Natural killer cell (primary cell): ENCODE results near the gene AP2B1. TPM values are rescaled to one million over a fixed set of nuclear protein-coding genes. Genes with fewer than 3 reads are reported as not detected.

Experiments
- ATAC-seq, 3 donors: fragments of 150-1000 bp in 2 of 3; fragments of 200-7000 bp in 1 of 3; cut with Tn5 transposase; 1 replicate in 1 of 3; 2 replicates in 2 of 3; pipeline ENCODE4 v1.10.0; 2021; ENCODE audit warnings: mild to moderate bottlenecking in 2 of 3, moderate library complexity in 2 of 3
- DNase-seq, 2 donors: peaks; one replicate each; pipeline versions ENCODE4 v3.0.0 to v3.0.0-alpha.2; 2013 to 2021; ENCODE audit warnings: mixed read lengths in 1 of 2
- H3K27ac ChIP-seq: one replicate; pipeline ENCODE4 v1.5.1; 2013; ENCODE audit warnings: mild to moderate bottlenecking, low read length
- H3K27me3 ChIP-seq: one replicate; pipeline ENCODE4 v1.6.1; 2013; ENCODE audit warnings: low read length; ENCODE audit not compliant: control insufficient read depth, insufficient read depth
- H3K36me3 ChIP-seq: one replicate; pipeline ENCODE4 v1.6.1; 2013; ENCODE audit warnings: low read length; ENCODE audit not compliant: control insufficient read depth, insufficient read depth
- H3K4me1 ChIP-seq: one replicate; pipeline ENCODE4 v1.6.1; 2013; ENCODE audit warnings: low read length; ENCODE audit not compliant: control insufficient read depth, insufficient read depth
- H3K4me3 ChIP-seq: one replicate; pipeline ENCODE4 v1.5.1; 2013; ENCODE audit warnings: low read length
- H3K9me3 ChIP-seq: one replicate; pipeline ENCODE4 v1.6.1; 2013; ENCODE audit warnings: low read length; ENCODE audit not compliant: control insufficient read depth, insufficient read depth
- H3K27ac Mint-ChIP-seq, 2 donors: one replicate each; pipeline ENCODE4 v1.8.0; 2022; ENCODE audit warnings: mild to moderate bottlenecking in 2 of 2, mixed read lengths in 2 of 2, moderate library complexity in 1 of 2
- H3K27me3 Mint-ChIP-seq, 2 donors: one replicate each; pipeline ENCODE4 v1.8.0; 2022; ENCODE audit warnings: low read depth in 2 of 2, mixed read lengths in 2 of 2
- H3K36me3 Mint-ChIP-seq: one replicate; pipeline ENCODE4 v1.8.0; 2022; ENCODE audit warnings: mixed read lengths
- H3K4me1 Mint-ChIP-seq, 2 donors: one replicate each; pipeline ENCODE4 v1.8.0; 2022; ENCODE audit warnings: mixed read lengths in 2 of 2
- H3K4me3 Mint-ChIP-seq: one replicate; pipeline ENCODE4 v1.8.0; 2022; ENCODE audit warnings: mild to moderate bottlenecking, moderate library complexity, mixed read lengths
- H3K9me3 Mint-ChIP-seq, 2 donors: one replicate each; pipeline ENCODE4 v1.8.0; 2022; ENCODE audit warnings: mixed read lengths in 2 of 2
- WGBS: methylation state at CpG from one replicate; pipeline ENCODE4 v1.1.7; 2013; ENCODE audit warnings: missing lambda C conversion rate; ENCODE audit not compliant: insufficient coverage; 5-methylcytosine and 5-hydroxymethylcytosine counted together
- intact Hi-C: fragments of 100-400 bp; cut with micrococcal nuclease; formaldehyde crosslinking; loops from one replicate; pipeline ENCODE4 v1.14.2; 2022
- total RNA-seq, 4 donors: library from RNA; stranded (reverse); fragments of 120-200 nt in 1 of 4; gene quantifications; one replicate each; pipeline versions ENCODE4 v1.2.3 to v1.2.4, GENCODE V29; 2013 to 2022
- TF ChIP-seq, protein P1 (sequence below): fragments of 200-600 bp; IDR thresholded peaks from one replicate; pipeline ENCODE4 v1.8.0; 2022; ENCODE audit warnings: antibody characterized with exemption

Gene AP2B1
- total RNA-seq, 3 donors from 2014 or later (not counting 1 experiment from before 2014, with no cell fraction given), result 111 to 148 (median 139) TPM

DNA sequence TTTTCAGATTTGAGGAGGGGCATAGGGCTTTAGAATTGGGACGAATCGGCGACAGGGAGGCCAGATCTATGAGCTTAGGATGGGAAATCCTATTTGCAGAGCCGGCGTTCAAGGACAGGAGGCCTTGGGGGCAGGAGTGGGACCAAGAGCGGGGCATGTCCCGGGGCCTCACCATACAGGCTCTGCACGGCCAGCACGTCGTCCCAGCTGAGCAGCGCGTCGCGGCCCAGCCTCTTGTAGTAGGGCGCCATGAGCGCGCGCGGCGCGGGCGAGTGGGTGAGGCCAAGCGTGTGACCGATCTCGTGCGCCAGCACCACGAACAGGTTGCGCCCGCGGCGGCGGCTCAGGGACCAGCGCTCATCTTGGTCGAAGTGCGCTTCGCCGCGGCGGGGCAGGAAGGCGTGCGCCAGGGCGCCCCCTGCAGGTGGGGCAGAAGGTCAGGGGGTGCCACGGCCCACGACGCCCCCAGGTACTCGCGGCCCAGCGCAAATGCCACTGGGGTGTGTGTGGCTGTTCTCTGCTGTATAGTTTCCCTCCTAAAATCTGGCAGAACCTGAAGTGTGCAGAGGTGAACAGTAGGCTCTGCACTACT lies 182.9 kb downstream of the AP2B1 start:
- H3K4me3 ChIP-seq, result no peak overlapping the region
- H3K27me3 Mint-ChIP-seq, result peaks cover 15% of the 10 kb centered on the region in 2 donors
- H3K36me3 Mint-ChIP-seq, result no peaks in the 10 kb centered on the region
- no peaks in the 10 kb centered on the region for H3K9me3 ChIP-seq
- DNase-seq (no peak), ATAC-seq (no peak)
- 98% methylated on average over 48 of the region's 48 CpGs for WGBS
- H3K36me3 ChIP-seq, result no peaks in the 10 kb centered on the region
- H3K4me1 Mint-ChIP-seq, result peaks cover 0 to 2% of the 10 kb centered on the region in 2 donors
- TF ChIP-seq, protein P1, sequence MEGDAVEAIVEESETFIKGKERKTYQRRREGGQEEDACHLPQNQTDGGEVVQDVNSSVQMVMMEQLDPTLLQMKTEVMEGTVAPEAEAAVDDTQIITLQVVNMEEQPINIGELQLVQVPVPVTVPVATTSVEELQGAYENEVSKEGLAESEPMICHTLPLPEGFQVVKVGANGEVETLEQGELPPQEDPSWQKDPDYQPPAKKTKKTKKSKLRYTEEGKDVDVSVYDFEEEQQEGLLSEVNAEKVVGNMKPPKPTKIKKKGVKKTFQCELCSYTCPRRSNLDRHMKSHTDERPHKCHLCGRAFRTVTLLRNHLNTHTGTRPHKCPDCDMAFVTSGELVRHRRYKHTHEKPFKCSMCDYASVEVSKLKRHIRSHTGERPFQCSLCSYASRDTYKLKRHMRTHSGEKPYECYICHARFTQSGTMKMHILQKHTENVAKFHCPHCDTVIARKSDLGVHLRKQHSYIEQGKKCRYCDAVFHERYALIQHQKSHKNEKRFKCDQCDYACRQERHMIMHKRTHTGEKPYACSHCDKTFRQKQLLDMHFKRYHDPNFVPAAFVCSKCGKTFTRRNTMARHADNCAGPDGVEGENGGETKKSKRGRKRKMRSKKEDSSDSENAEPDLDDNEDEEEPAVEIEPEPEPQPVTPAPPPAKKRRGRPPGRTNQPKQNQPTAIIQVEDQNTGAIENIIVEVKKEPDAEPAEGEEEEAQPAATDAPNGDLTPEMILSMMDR, result no peak
- H3K27ac ChIP-seq, result no peak overlapping the region
- H3K4me3 Mint-ChIP-seq, result no peak overlapping the region
- H3K4me1 ChIP-seq, result peaks cover 2% of the 10 kb centered on the region
- intact Hi-C loops, result no loop called here
- no peaks in the 10 kb centered on the region for H3K27me3 ChIP-seq
- no peaks in the 10 kb centered on the region for H3K9me3 Mint-ChIP-seq
- no peak overlapping the region for H3K27ac Mint-ChIP-seq

DNA sequence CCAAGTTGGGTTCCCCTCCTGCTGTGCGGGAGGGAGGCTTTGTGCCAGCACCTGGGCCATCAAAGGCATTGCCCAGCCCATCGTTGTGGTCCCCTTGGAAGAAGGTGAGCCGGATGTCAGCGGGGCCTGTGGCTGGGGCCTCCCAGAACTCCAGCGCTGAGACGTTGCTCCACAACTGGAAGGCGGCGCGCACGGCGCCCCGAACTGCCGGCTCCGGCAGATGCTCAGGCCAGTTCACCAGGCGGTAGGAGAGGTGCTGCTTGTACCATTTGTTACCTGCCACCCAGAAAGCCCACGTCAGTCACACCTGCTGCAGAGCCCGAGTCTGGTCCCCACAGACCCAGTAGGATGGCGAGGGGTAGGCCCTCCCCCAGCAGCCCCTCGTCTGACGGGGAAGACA lies 186.0 kb downstream of the AP2B1 start:
- TF ChIP-seq, protein P1, result no peak
- peaks cover 7 to 12% of the 10 kb centered on the region in 2 donors for H3K27me3 Mint-ChIP-seq

DNA sequence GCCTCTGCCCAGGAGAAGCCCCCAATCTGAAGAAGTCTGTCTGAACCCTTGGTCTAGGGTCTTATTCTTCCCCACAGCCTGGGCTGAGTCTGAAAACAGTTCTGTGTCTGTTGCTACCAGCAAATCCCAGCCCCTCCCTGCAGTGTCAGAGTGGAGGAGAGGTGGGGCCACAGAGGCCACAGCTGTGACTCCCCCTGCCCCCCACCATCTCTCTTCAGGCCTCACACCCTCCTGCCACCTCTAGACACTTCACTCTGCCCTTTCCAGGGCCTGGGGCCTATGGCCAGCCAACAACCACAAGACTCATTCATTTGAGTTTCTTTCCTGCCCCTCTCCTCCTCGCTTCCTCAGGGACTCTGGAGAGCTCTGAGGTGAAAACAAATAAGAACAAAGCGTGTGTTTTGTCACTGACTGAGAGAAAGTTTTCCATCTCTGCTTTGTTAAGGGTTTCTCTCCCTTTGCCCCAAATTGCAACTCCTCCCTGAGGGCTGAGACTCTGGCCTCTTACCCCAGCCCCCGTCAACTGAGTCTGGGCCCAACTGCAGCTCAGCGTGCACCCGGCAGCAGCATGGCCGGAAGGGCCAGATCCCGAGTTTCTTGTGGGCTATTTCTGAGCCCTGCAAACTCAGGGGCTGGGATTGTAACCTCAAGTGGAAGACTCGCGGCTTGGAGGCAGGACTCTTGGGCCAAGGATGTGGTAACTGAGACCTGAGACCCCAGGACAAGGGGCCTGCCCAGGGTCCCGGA lies 186.7 kb downstream of the AP2B1 start:
- ATAC-seq, result no peak
- H3K27ac ChIP-seq, result no peak overlapping the region
- no peaks in the 10 kb centered on the region for H3K9me3 ChIP-seq
- 71% methylated on average over 10 of the region's 10 CpGs for WGBS
- intact Hi-C loops, result no loop called here
- TF ChIP-seq, protein P1, result no peak
- H3K9me3 Mint-ChIP-seq, result no peaks in the 10 kb centered on the region
- no peaks in the 10 kb centered on the region for H3K4me1 Mint-ChIP-seq
- no peaks in the 10 kb centered on the region for H3K36me3 ChIP-seq
- DNase-seq, result no peak
- no peak overlapping the region for H3K4me3 Mint-ChIP-seq
- H3K27ac Mint-ChIP-seq, result no peak overlapping the region
- H3K4me1 ChIP-seq, result no peaks in the 10 kb centered on the region
- H3K27me3 Mint-ChIP-seq, result peaks cover 7 to 11% of the 10 kb centered on the region in 2 donors
- H3K27me3 ChIP-seq, result no peaks in the 10 kb centered on the region
- H3K36me3 Mint-ChIP-seq, result no peaks in the 10 kb centered on the region
- H3K4me3 ChIP-seq, result no peak overlapping the region

More for the DNA sequence above, 186.0 kb downstream of the AP2B1 start:
- H3K27ac ChIP-seq, result no peak overlapping the region
- no peak overlapping the region for H3K4me3 Mint-ChIP-seq
- no peak overlapping the region for H3K27ac Mint-ChIP-seq
- H3K36me3 ChIP-seq, result no peaks in the 10 kb centered on the region
- ATAC-seq (no peak), DNase-seq (no peak)
- H3K9me3 ChIP-seq, result no peaks in the 10 kb centered on the region
- intact Hi-C loops, result no loop called here
- H3K9me3 Mint-ChIP-seq, result no peaks in the 10 kb centered on the region
- no peak overlapping the region for H3K4me3 ChIP-seq
- H3K27me3 ChIP-seq, result no peaks in the 10 kb centered on the region
- no peaks in the 10 kb centered on the region for H3K4me1 ChIP-seq
- no peaks in the 10 kb centered on the region for H3K36me3 Mint-ChIP-seq
- no peaks in the 10 kb centered on the region for H3K4me1 Mint-ChIP-seq
- 71% methylated on average over 20 of the region's 20 CpGs for WGBS
